GM23248 (cell line): ENCODE measurements around the gene MPST. TPM values are rescaled to one million over a fixed set of nuclear protein-coding genes. Genes with fewer than 3 reads are reported as not detected.
A peak's percentile ranks its signal among the peaks of the same experiment; 100 is the strongest.

Source experiments
- DNase-seq: peaks from one replicate; pipeline ENCODE4 v3.0.0-alpha.2; 2015
- H2AFZ ChIP-seq: fragments of 200-600 bp; sonication (generic); 2 replicates; pipeline ENCODE4 v1.6.1; 2016; ENCODE audit warnings: antibody characterized with exemption
- H3F3A ChIP-seq: fragments of 200-600 bp; sonication (generic); 2 replicates; pipeline ENCODE4 v1.6.1; 2016; ENCODE audit warnings: mild to moderate bottlenecking, antibody characterized with exemption, mixed run types; ENCODE audit not compliant: insufficient read depth
- H3K27ac ChIP-seq: fragments of 200-600 bp; sonication (generic); 2 replicates; pipeline ENCODE4 v1.5.1; 2016; ENCODE audit warnings: mild to moderate bottlenecking
- H3K27me3 ChIP-seq: fragments of 200-600 bp; sonication (generic); replicated peaks from 2 replicates; pipeline ENCODE4 v1.6.1; 2016; ENCODE audit warnings: mild to moderate bottlenecking; ENCODE audit not compliant: insufficient read depth
- H3K36me3 ChIP-seq: fragments of 200-600 bp; sonication (generic); 2 replicates; pipeline ENCODE4 v1.6.1; 2016; ENCODE audit warnings: low read depth, mild to moderate bottlenecking
- H3K4me1 ChIP-seq: fragments of 200-600 bp; sonication (generic); 2 replicates; pipeline ENCODE4 v1.6.1; 2016; ENCODE audit warnings: mild to moderate bottlenecking; ENCODE audit not compliant: insufficient read depth
- H3K4me2 ChIP-seq: fragments of 200-600 bp; sonication (generic); one replicate; pipeline ENCODE4 v1.6.1; 2016; ENCODE audit warnings: mild to moderate bottlenecking; ENCODE audit not compliant: unreplicated experiment
- H3K4me3 ChIP-seq: fragments of 200-600 bp; sonication (generic); 2 replicates; pipeline ENCODE4 v1.5.1; 2016; ENCODE audit warnings: mild to moderate bottlenecking
- H3K79me2 ChIP-seq: fragments of 200-600 bp; sonication (generic); 2 replicates; pipeline ENCODE4 v1.6.1; 2016; ENCODE audit warnings: mild to moderate bottlenecking; ENCODE audit not compliant: insufficient read depth
- H3K9ac ChIP-seq: fragments of 200-600 bp; sonication (generic); 2 replicates; pipeline ENCODE4 v1.6.1; 2016; ENCODE audit warnings: mild to moderate bottlenecking
- H3K9me2 ChIP-seq: fragments of 200-600 bp; sonication (generic); 2 replicates; pipeline ENCODE4 v1.6.1; 2016; ENCODE audit warnings: mixed run types, mild to moderate bottlenecking, moderate library complexity; ENCODE audit not compliant: insufficient read depth
- H3K9me3 ChIP-seq: fragments of 200-600 bp; sonication (generic); one replicate; pipeline ENCODE4 v1.6.1; 2017; ENCODE audit warnings: low read depth
- H4K20me1 ChIP-seq: fragments of 200-600 bp; sonication (generic); 2 replicates; pipeline ENCODE4 v1.6.0; 2016; ENCODE audit not compliant: insufficient read depth
- EZH2 ChIP-seq: fragments of 200-600 bp; sonication (generic); IDR thresholded peaks from 2 replicates; pipeline ENCODE4 v1.6.1; 2018; ENCODE audit warnings: antibody characterized with exemption, mild to moderate bottlenecking; ENCODE audit not compliant: insufficient read depth, poor library complexity, severe bottlenecking
- EZH2phosphoT487 ChIP-seq: fragments of 200-600 bp; sonication (generic); IDR thresholded peaks from 2 replicates; pipeline ENCODE4 v1.6.1; 2018; ENCODE audit warnings: antibody characterized with exemption, moderate library complexity, mild to moderate bottlenecking, low read depth; ENCODE audit not compliant: insufficient read depth
- WGBS, 2 experiments: methylation state at CpG; one replicate each; pipeline ENCODE4 v1.1.6; 2015 to 2017; ENCODE audit warnings: low lambda C conversion rate in 2 of 2, low coverage in 1 of 2; ENCODE audit errors: missing lambda C conversion rate in 2 of 2; 5-methylcytosine and 5-hydroxymethylcytosine counted together
- in situ Hi-C: fragments of 300-500 bp; cut with MboI; formaldehyde crosslinking; loops from 2 replicates; pipeline ENCODE4 v1.15.0; 2020
- polyA plus RNA-seq: library from polyadenylated mRNA; unstranded; fragments of >200 nt; fragmentation: Nextera tagmentation; extraction: Ambion mirVana; gene quantifications from 2 replicates; pipeline ENCODE4 v1.2.1, GENCODE V29; 2016
- total RNA-seq: library from RNA; depleted of rRNA; stranded (reverse); fragments of >200 nt; shearing (Covaris generic); gene quantifications from 2 replicates; pipeline ENCODE4 v1.2.3, GENCODE V29; 2014

Gene MPST
- total and polyA plus RNA-seq, 2 experiments from 2014 or later: 48.5 to 72.0 TPM

DNA sequence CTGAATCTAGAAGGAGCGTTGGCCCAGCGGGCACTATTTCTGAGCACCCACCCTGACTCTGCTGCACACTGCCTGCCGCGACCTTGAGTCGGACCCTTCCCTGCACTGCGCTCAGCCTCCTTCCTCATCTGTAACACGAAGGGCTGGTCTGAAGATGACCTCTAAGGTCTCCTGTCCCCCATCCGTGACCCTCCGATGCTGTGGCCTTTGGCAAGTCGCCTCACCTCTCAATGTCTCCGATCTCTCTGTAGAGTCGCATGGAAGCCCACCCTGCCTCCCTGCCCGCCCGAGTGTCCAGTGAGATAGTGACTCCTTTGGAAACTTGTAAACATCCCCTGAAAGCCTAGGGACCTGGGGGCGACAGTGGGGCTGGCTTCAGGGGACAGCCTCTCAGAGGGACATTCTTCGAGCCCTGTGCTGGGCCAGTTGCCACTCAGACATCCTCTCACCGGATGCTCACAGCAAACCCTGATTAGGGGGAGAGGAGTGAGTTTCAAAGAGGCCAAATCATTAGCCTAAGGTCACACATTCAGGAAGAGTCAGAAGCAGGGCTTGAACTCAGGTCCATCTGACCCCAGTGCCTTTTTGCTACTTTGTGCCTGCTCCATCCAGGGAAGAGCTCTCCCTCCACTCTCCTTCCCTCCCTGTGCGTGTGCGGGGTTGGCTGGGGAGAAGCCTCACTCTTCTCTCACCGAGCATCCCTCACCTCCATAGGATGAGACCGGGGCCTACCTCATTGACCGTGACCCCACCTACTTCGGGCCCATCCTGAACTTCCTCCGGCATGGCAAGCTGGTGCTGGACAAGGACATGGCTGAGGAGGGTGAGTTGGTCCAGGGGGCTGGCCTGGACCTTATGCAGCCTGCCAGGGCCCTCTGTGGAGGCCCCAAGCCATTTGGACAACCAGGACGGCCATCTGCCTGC, 33.1 kb downstream of the MPST start:
- Histone ChIP-seq H3K79me2 (no peaks in the 10 kb centered on the region), H3K9ac (peak overlapping the region; percentile 78), H3K4me1 (peaks cover 17% of the 10 kb centered on the region), H3K9me2 (no peaks in the 10 kb centered on the region), H3F3A (peaks cover 7% of the 10 kb centered on the region; the same call in 1 of the 2 replicates), H3K36me3 (peaks cover 2% of the 10 kb centered on the region; the same call in 1 of the 2 replicates), H3K27ac (peak overlapping the region; percentile 41), H3K4me3 (peak overlapping the region; percentile 75), H3K4me2 (peak overlapping the region; percentile 74), H3K27me3 (no peaks in the 10 kb centered on the region), H4K20me1 (no peaks in the 10 kb centered on the region), H3K9me3 (no peaks in the 10 kb centered on the region), H2AFZ (peak overlapping the region; percentile 79; the same call in 1 of the 2 replicates)
- no peak for DNase-seq
- in situ Hi-C loops: no loop called here
- 56 to 60% methylated on average over 25 of the region's 25 CpGs for WGBS, 2 experiments
- no peak for TF ChIP-seq EZH2
- TF ChIP-seq EZH2phosphoT487: no peak

DNA sequence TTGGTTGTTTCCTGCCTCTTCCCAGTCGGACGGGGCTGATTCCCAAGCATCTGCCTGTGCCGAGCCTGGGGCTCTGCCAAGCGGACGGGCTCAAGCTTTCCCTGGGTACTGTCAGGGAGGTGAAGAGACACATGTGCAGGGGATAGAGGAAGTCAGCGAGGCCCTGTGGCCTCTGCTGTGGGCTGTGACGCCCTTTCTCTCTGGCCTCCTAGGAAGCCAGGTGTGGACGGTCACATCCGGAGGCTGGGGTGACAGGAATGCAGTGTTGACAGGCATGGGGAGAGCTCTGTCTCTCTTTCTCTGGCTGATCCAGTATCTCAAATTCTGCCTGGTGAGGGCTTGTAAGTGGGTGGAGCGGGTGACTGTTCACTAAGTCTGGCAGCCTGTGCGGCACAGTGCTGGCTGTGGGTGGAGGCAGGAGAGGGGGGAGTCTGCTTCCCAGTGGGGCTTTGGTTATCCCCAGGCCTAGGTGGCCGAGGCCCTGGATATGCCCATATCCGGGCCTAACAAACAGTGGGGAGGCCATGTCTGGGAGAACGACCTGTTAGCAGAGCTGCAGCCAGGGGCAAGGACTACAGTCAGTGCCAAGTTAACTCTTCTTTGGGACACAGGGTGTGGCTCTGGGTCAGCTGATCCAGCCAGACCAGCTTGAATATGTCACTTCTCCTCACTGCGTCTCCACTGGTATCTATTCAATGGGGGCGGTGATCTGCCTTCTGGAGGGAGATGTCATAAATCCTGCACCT, 33.9 kb downstream of the MPST start:
- H3K36me3 ChIP-seq: peaks cover 2% of the 10 kb centered on the region; the same call in 1 of the 2 replicates
- no peaks in the 10 kb centered on the region for H4K20me1 ChIP-seq
- 0 out of 2 replicates have a peak overlapping the region, but pooled peaks have one; percentile 13 for H2AFZ ChIP-seq
- H3K9me3 ChIP-seq: no peaks in the 10 kb centered on the region
- WGBS, 2 experiments: 24 to 27% methylated on average over 16 of the region's 16 CpGs
- peak overlapping the region; percentile 41 for H3K27ac ChIP-seq
- no peaks in the 10 kb centered on the region for H3K27me3 ChIP-seq
- H3K79me2 ChIP-seq: no peaks in the 10 kb centered on the region
- no peak for TF ChIP-seq EZH2
- no peak for TF ChIP-seq EZH2phosphoT487
- peak overlapping the region; percentile 74 for H3K4me2 ChIP-seq
- H3F3A ChIP-seq: peaks cover 7% of the 10 kb centered on the region; the same call in 1 of the 2 replicates
- peaks cover 17% of the 10 kb centered on the region for H3K4me1 ChIP-seq
- no peaks in the 10 kb centered on the region for H3K9me2 ChIP-seq
- DNase-seq: peak; percentile 86
- in situ Hi-C loops: no loop called here
- H3K4me3 ChIP-seq: peak overlapping the region; percentile 75
- peak overlapping the region; percentile 78 for H3K9ac ChIP-seq

DNA sequence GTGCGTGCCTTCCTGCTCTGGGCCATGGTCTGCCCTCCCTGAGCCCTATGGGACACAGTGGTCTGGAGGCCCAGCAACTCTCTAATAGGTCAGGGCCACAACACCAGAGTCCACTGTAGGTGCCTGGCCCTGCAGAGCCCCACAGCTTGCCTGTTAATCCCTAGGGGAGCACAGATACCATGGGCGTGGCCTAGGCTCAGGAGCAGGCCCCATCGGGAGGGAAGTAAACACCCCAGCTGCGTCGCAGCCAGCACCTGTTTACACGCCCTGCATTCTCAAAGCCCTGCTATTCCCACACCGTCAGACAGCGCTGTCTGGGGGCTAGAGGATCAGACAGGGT, 34.5 kb downstream of the MPST start:
- peaks cover 17% of the 10 kb centered on the region for H3K4me1 ChIP-seq
- in situ Hi-C loops: no loop called here
- peaks cover 2% of the 10 kb centered on the region; the same call in 1 of the 2 replicates for H3K36me3 ChIP-seq
- TF ChIP-seq EZH2 (no peak), EZH2phosphoT487 (no peak)
- H3K79me2 ChIP-seq: no peaks in the 10 kb centered on the region
- whole genome bisulfite sequencing, 2 experiments: 90 to 93% methylated on average over 8 of the region's 8 CpGs
- no peak overlapping the region for H3K4me3 ChIP-seq
- no peak overlapping the region for H2AFZ ChIP-seq
- no peaks in the 10 kb centered on the region for H3K9me2 ChIP-seq
- H3F3A ChIP-seq: peaks cover 7% of the 10 kb centered on the region; the same call in 1 of the 2 replicates
- no peaks in the 10 kb centered on the region for H3K27me3 ChIP-seq
- H4K20me1 ChIP-seq: no peaks in the 10 kb centered on the region
- no peak for DNase-seq
- peak overlapping the region; percentile 74 for H3K4me2 ChIP-seq
- no peaks in the 10 kb centered on the region for H3K9me3 ChIP-seq
- no peak overlapping the region for H3K9ac ChIP-seq
- H3K27ac ChIP-seq: peak overlapping the region; percentile 41

DNA sequence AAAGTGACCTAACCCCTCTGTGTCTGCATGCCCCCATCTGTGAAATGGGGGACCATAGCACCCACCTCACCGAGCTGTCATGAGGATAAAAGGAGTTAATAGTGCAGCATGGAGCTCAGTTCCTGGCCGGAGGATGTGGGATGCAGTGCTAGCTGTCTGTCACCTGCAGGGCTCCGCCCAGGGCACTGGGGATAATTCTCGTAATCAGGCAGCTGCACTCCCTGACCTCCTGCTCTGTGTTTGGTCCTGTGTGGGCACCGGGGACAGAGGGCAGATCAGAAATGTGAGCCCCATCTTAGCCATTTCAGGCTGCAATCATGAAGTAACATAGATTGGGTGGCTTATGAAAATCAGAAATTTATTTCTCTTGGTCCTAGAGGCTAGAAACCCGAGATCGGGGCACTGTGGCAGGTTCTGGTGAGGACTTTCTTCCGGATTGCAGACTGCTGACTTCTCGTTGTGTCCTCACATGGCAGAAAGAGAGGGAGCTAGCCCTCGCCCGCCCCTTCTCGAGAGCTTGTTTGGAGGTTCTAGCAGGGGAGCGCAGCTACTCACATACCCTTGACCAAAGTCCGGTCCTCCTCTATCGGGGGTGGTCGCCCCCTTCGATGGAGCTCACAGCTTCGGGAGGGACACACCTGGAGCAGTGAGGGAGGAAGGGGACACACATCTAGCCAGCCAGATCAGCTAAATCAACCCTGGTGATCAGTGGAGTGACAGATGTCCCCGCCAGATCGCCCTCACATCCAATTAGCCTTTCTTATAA, 35.2 kb downstream of the MPST start:
- peaks cover 17% of the 10 kb centered on the region for H3K4me1 ChIP-seq
- no peaks in the 10 kb centered on the region for H3K79me2 ChIP-seq
- TF ChIP-seq EZH2phosphoT487: no peak
- no peak for TF ChIP-seq EZH2
- H4K20me1 ChIP-seq: no peaks in the 10 kb centered on the region
- H3K9ac ChIP-seq: no peak overlapping the region
- H3K9me3 ChIP-seq: no peaks in the 10 kb centered on the region
- no peaks in the 10 kb centered on the region for H3K9me2 ChIP-seq
- H3K27ac ChIP-seq: no peak overlapping the region
- H3K4me3 ChIP-seq: no peak overlapping the region
- DNase-seq: no peak
- H2AFZ ChIP-seq: no peak overlapping the region
- no peak overlapping the region for H3K4me2 ChIP-seq
- in situ Hi-C loops: no loop called here
- no peaks in the 10 kb centered on the region for H3K27me3 ChIP-seq
- H3F3A ChIP-seq: peaks cover 7% of the 10 kb centered on the region; the same call in 1 of the 2 replicates
- H3K36me3 ChIP-seq: peaks cover 2% of the 10 kb centered on the region; the same call in 1 of the 2 replicates
- WGBS, 2 experiments: 96 to 97% methylated on average over 20 of the region's 20 CpGs
